ENCODE data around the gene LSM14B.
"Not testable (repeated sequence)": the region's sequence is repeated elsewhere in the genome, so short reads cannot be mapped to it uniquely, and the experiment has no call there.

LSM14B gene

DNA sequence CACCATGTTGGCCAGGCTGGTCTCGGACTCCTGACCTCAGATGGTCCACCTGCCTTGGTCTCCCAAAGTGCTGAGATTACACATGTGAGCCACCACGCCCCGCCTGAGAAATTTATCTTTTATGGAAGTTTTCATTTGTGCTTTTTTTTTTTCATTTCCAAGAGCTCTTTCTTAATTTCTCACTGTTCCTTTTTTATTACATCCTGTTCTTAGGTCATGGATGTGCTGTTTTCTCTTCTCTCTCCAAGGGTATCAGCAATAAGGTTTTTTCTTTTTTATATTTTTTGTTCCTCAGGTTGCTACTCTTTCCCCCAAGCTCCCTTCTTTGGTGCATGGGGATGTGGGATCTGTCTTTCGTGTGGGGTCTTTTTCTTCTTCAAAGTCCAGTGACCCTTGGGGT is 21.2 kb upstream of the LSM14B start:
- no peaks in the 10 kb centered on the region for H3K4me1 Mint-ChIP-seq (ENCODE audit: low read depth)
- peaks cover 44% of the 10 kb centered on the region for H3K9me3 Mint-ChIP-seq
- H3K27ac Mint-ChIP-seq, result no peak overlapping the region
- H3K27me3 Mint-ChIP-seq (ENCODE audit: low read depth), result no peaks in the 10 kb centered on the region
- no peak overlapping the region for H3K4me3 Mint-ChIP-seq
- H3K36me3 Mint-ChIP-seq (ENCODE audit: low read depth), result no peaks in the 10 kb centered on the region

- Mint-ChIP-seq H3K27me3 (ENCODE audit: low read depth) (no peaks in the 10 kb centered on the region), H3K4me1 (ENCODE audit: low read depth) (no peaks in the 10 kb centered on the region), H3K9me3 (peaks cover 67% of the 10 kb centered on the region), H3K27ac (no peak overlapping the region), H3K36me3 (ENCODE audit: low read depth) (peaks cover 2% of the 10 kb centered on the region), H3K4me3 (no peak overlapping the region)
Measured at GRCh38 chr20:62103508-62104233, 18.6 kb upstream of the LSM14B start.

GRCh38 chr20:62104234-62104789 is 18.0 kb upstream of the LSM14B start:
- no peaks in the 10 kb centered on the region for H3K27me3 Mint-ChIP-seq (ENCODE audit: low read depth)
- peaks cover 2% of the 10 kb centered on the region for H3K36me3 Mint-ChIP-seq (ENCODE audit: low read depth)
- H3K4me3 Mint-ChIP-seq, result no peak overlapping the region
- H3K4me1 Mint-ChIP-seq (ENCODE audit: low read depth), result no peaks in the 10 kb centered on the region
- no peak overlapping the region for H3K27ac Mint-ChIP-seq
- peaks cover 71% of the 10 kb centered on the region for H3K9me3 Mint-ChIP-seq

GRCh38 chr20:62104791-62105345 is 17.4 kb upstream of the LSM14B start:
- Mint-ChIP-seq H3K27me3 (ENCODE audit: low read depth) (no peaks in the 10 kb centered on the region), H3K4me1 (ENCODE audit: low read depth) (no peaks in the 10 kb centered on the region), H3K36me3 (ENCODE audit: low read depth) (peaks cover 2% of the 10 kb centered on the region), H3K9me3 (peaks cover 67% of the 10 kb centered on the region), H3K4me3 (no peak overlapping the region), H3K27ac (no peak overlapping the region)

DNA sequence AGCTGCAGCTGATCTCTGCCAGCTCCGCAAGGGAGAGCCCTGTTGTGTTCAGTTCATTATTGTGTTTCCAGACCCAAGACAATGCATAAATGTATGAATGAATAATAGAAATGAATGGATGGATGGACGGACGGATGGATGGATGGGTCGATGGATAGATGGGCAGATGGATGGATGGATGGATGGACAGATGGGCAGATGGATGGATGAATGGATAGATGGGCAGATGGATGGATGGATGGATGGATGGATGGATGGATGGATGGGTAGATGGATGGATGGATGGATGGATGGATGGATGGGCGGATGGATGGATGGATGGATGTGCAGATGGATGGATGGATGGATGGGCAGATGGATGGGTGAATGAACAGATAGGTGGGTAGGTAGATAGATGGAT is 16.7 kb upstream of the LSM14B start:
- no peak overlapping the region for H3K27ac Mint-ChIP-seq
- H3K4me3 Mint-ChIP-seq, result no peak overlapping the region
- peaks cover 2% of the 10 kb centered on the region for H3K36me3 Mint-ChIP-seq (ENCODE audit: low read depth)
- no peaks in the 10 kb centered on the region for H3K27me3 Mint-ChIP-seq (ENCODE audit: low read depth)
- peaks cover 67% of the 10 kb centered on the region for H3K9me3 Mint-ChIP-seq
- H3K4me1 Mint-ChIP-seq (ENCODE audit: low read depth), result no peaks in the 10 kb centered on the region

GRCh38 chr20:62111148-62111547 is 11.1 kb upstream of the LSM14B start:
- Mint-ChIP-seq H3K27ac (no peak overlapping the region), H3K27me3 (ENCODE audit: low read depth) (no peaks in the 10 kb centered on the region), H3K9me3 (peaks cover 56% of the 10 kb centered on the region), H3K36me3 (ENCODE audit: low read depth) (peaks cover 3% of the 10 kb centered on the region), H3K4me3 (no peak overlapping the region), H3K4me1 (ENCODE audit: low read depth) (no peaks in the 10 kb centered on the region)

GRCh38 chr20:62112368-62112767 is 9.9 kb upstream of the LSM14B start:
- Mint-ChIP-seq H3K9me3 (peaks cover 46% of the 10 kb centered on the region), H3K4me1 (ENCODE audit: low read depth) (peaks cover 2% of the 10 kb centered on the region), H3K27me3 (ENCODE audit: low read depth) (no peaks in the 10 kb centered on the region), H3K4me3 (no peak overlapping the region), H3K36me3 (ENCODE audit: low read depth) (peaks cover 3% of the 10 kb centered on the region), H3K27ac (no peak overlapping the region)

DNA sequence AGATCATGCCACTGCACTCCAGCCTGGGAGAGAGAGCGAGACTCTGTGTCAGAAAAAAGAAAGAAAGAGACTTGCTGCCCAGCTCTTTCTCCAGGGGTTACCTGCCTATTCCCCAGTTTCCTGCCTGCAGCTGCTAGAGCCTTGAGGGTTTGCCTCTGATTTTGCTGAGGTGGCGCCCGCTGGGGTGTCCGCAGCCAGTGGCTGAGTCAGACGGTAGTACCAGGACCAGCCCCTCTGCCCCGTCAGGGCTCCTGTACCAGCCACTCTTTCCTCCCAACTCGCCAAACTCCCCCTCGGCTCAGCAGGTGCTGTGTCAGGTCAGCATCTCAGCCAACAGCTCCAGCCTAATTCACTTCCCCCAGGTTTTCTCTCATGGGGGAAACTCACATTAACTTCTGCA is 7.4 kb upstream of the LSM14B start:
- Mint-ChIP-seq H3K4me1 (ENCODE audit: low read depth) (peaks cover 6% of the 10 kb centered on the region), H3K36me3 (ENCODE audit: low read depth) (peaks cover 2% of the 10 kb centered on the region), H3K9me3 (peaks cover 25% of the 10 kb centered on the region), H3K27me3 (ENCODE audit: low read depth) (no peaks in the 10 kb centered on the region), H3K4me3 (no peak overlapping the region), H3K27ac (no peak overlapping the region)

DNA sequence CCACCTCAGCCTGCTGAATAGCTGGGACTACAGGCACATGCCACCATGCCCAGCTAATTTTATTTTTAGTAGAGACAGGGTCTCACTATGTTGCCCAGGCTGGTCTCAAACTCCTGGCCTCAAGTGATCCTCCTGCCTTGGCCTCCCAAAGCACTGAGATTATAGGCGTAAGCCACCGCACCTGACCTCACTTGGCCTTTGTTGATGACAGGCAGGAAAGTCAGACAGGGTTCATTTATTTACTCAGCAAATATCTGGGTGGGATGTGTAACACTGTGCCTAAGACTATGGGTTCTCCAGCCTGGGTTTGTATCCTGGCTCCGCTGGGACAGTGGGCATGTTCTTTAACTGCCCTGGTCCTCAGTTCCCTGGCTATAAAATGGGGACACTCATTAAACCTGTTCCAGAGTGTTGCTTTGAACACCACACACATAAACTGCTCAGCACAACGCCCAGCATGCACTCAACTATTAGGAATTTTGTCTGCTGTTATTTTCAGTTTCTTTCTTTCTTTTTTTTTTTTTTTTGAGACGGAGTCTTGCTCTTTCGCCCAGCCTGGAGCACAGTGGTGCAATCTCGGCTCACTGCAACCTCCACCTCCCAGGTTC is 6.4 kb upstream of the LSM14B start:
- Mint-ChIP-seq H3K9me3 (peaks cover 19% of the 10 kb centered on the region), H3K4me1 (ENCODE audit: low read depth) (peaks cover 10% of the 10 kb centered on the region)
- H3K36me3 Mint-ChIP-seq (ENCODE audit: low read depth); H3K27me3 Mint-ChIP-seq (ENCODE audit: low read depth); H3K4me3 Mint-ChIP-seq; H3K27ac Mint-ChIP-seq: not testable (repeated sequence)

DNA sequence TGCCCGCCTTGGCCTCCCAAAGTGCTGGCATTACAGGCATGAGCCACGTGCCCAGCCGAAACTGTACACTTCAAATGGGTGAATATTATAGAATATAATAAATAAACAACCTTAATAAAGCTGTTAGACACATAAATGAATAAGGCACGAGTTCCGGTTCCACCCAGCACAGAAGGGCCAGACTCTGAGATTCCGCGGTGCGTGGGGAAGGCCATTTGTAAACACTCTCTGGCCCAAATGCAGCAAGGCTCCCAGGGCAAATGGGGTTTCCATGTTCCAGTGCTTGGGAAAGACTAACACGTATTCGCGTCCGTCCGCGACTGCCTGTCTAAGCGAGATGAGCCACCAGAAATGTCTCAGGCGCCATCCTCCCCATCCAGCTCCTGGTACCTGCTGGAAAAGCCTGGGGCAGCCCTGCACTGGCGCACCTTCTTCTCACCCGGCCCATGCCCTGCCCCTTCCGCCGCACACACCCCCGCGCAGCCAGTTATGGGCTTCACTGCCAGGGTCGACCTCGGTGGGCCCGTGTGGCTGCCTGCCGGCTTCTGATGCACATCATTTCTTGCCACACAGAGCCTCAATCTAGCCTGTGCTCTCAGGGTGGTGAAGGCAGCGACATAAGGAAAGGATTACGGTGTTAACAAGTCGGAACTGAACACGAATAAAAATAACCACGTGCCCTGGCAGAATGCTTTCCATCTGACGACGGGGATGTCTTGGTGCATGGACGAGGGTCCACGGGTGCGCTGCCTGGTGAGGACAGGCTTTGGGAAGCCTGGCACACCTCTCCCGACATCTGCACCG is 5.5 kb upstream of the LSM14B start:
- Mint-ChIP-seq H3K4me1 (ENCODE audit: low read depth) (peaks cover 15% of the 10 kb centered on the region), H3K27ac (no peak overlapping the region), H3K4me3 (no peak overlapping the region), H3K36me3 (ENCODE audit: low read depth) (peaks cover 1% of the 10 kb centered on the region), H3K9me3 (peaks cover 14% of the 10 kb centered on the region), H3K27me3 (ENCODE audit: low read depth) (no peaks in the 10 kb centered on the region)

- peaks cover 11% of the 10 kb centered on the region for H3K9me3 Mint-ChIP-seq
- H3K36me3 Mint-ChIP-seq (ENCODE audit: low read depth), result peaks cover 1% of the 10 kb centered on the region
- H3K27ac Mint-ChIP-seq, result no peak overlapping the region
- no peaks in the 10 kb centered on the region for H3K27me3 Mint-ChIP-seq (ENCODE audit: low read depth)
- peaks cover 15% of the 10 kb centered on the region for H3K4me1 Mint-ChIP-seq (ENCODE audit: low read depth)
- no peak overlapping the region for H3K4me3 Mint-ChIP-seq
Measured at GRCh38 chr20:62117362-62117646, 5.0 kb upstream of the LSM14B start.

DNA sequence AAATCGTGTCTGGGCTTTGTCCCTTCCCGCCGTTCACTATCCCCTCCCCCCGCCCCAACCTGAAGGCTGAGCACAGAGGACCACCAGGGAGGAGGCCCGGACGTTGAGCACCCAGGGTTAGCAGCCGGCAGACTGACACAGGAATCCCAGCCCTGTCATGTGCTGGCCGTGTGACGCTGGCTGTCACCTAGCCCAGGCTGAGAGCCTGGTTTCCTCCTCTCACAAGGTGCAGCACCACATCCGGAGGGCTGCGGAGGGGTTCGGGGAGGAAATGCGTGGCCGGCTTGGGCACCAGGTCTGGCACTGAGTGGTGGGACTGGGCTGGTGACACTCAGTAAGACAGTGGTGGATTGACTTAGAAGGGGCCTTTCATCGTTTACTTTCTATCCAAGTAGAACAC is 4.6 kb upstream of the LSM14B start:
- H3K36me3 Mint-ChIP-seq (ENCODE audit: low read depth), result peaks cover 1% of the 10 kb centered on the region
- H3K4me1 Mint-ChIP-seq (ENCODE audit: low read depth), result peaks cover 15% of the 10 kb centered on the region
- H3K4me3 Mint-ChIP-seq, result no peak overlapping the region
- peaks cover 8% of the 10 kb centered on the region for H3K9me3 Mint-ChIP-seq
- no peaks in the 10 kb centered on the region for H3K27me3 Mint-ChIP-seq (ENCODE audit: low read depth)
- no peak overlapping the region for H3K27ac Mint-ChIP-seq

GRCh38 chr20:62118113-62119043 is 3.9 kb upstream of the LSM14B start:
- H3K27me3 Mint-ChIP-seq (ENCODE audit: low read depth), result no peaks in the 10 kb centered on the region
- H3K4me1 Mint-ChIP-seq (ENCODE audit: low read depth), result peaks cover 16% of the 10 kb centered on the region
- H3K36me3 Mint-ChIP-seq (ENCODE audit: low read depth), result peaks cover 1% of the 10 kb centered on the region
- peaks cover 3% of the 10 kb centered on the region for H3K9me3 Mint-ChIP-seq
- H3K27ac Mint-ChIP-seq, result no peak overlapping the region
- no peak overlapping the region for H3K4me3 Mint-ChIP-seq

DNA sequence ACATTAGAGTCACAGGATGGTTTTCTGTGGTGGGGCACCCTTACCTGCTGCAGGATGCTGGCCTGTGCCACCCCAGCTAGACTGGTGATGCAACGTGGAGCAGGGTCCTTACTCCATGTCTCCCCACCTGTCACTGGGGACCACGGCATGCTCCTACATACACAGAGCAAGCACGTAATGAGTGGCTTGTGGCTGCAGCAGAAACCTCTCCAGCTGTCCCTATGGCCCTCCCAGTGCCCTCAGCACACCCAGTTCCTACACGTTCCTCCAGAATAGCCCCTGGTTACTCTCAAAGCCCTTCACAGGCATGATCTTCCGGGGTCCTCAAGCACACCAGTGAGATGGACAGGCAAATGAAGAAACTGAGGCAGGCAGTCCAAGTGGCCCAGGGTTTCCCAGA is 3.2 kb upstream of the LSM14B start:
- Mint-ChIP-seq H3K27ac (no peak overlapping the region), H3K27me3 (ENCODE audit: low read depth) (no peaks in the 10 kb centered on the region)

More for the DNA sequence above, 3.2 kb upstream of the LSM14B start:
- Mint-ChIP-seq H3K4me3 (no peak overlapping the region), H3K4me1 (ENCODE audit: low read depth) (peaks cover 23% of the 10 kb centered on the region), H3K9me3 (peaks cover 3% of the 10 kb centered on the region), H3K36me3 (ENCODE audit: low read depth) (peaks cover 2% of the 10 kb centered on the region)
